Testis (tissue), 2 donors: Measurements from ENCODE around the gene PPP3R1.

ENCODE experiments used
- POLR2A ChIP-seq: fragments of 450-650 bp; IDR thresholded peaks from one replicate; pipeline ENCODE4 v1.6.1; 2017; ENCODE audit warnings: antibody characterized with exemption, mild to moderate bottlenecking, moderate library complexity
- TF ChIP-seq, protein P1 (sequence below), 3 experiments: fragments of 450-650 bp in 2 of 3; fragments of 200-600 bp in 1 of 3; sonication (generic) in 1 of 3; IDR thresholded peaks; one replicate each; pipeline ENCODE4 v1.5.1; 2016 to 2019; ENCODE audit warnings: antibody characterized with exemption in 3 of 3, mild to moderate bottlenecking in 2 of 3, moderate library complexity in 1 of 3

DNA sequence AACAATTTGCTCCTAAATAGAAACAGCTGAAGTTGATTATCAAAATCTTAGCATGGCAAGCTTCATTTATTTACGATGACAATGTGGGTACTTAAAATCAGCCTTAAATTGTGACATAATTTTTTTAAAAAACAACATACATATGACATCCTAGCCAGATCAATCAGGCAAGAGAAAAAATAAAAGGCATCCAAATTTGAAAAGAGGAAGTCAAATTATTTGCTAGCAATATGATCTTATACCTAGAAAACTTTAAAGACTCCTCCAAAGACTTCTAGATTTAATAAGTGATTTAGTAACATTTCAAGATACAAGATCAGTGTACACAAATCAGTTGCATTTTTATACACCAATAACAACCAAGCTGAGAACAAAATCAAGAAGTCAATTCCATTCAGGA is 14.3 kb upstream of the PPP3R1 start:
- TF ChIP-seq, protein P1, sequence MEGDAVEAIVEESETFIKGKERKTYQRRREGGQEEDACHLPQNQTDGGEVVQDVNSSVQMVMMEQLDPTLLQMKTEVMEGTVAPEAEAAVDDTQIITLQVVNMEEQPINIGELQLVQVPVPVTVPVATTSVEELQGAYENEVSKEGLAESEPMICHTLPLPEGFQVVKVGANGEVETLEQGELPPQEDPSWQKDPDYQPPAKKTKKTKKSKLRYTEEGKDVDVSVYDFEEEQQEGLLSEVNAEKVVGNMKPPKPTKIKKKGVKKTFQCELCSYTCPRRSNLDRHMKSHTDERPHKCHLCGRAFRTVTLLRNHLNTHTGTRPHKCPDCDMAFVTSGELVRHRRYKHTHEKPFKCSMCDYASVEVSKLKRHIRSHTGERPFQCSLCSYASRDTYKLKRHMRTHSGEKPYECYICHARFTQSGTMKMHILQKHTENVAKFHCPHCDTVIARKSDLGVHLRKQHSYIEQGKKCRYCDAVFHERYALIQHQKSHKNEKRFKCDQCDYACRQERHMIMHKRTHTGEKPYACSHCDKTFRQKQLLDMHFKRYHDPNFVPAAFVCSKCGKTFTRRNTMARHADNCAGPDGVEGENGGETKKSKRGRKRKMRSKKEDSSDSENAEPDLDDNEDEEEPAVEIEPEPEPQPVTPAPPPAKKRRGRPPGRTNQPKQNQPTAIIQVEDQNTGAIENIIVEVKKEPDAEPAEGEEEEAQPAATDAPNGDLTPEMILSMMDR (IDR thresholded peaks at IDR 0.05), result no peak
- no peak for TF ChIP-seq POLR2A
